ENCODE measurements around the gene FGFRL1. TPM values are rescaled to one million over a fixed set of nuclear protein-coding genes. Genes with fewer than 3 reads are reported as not detected.

The FGFRL1 gene
- total RNA-seq, 1 experiment from 2014 or later = 59.5 TPM

DNA sequence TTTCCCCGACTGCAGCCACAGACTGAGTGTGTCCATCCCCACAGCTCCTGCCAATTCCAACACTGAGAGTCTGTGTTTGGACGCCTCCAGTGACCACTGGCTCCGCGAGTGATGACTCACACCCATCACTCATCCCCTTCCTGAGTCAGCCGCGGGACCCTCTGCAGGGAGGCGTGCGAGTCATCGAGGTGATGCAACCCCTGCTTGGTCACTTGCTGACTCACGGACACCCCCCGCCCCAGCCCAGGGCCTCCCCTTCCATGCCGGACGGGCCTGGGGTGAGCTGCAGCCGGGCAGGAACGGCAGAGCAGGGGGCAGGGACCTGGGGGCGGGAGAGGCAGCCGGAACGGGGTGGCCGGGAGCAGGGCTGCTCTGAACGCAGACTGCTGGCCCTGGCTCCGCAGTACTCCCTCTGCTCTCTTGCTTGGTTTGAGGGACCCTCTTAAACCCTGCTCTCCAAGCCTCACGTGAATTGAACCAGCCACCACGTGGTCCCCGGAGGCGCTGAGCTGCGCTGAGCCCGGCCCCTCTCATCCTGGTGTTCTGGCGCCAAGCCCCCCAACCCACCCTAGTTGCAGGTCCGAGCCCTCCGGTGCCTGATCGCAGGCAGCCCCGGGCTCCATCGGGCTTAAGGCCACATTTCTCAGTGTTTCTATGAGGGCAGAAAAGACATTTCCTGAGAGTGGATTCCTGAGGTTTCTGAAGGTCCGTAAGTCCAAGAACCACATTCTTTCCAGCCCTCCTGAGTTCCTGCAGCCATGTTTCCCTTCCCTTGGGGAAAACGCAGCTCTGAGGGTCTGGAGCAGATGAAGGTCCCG is 32.4 kb downstream of the FGFRL1 start:
- TF ChIP-seq EZH2 (IDR thresholded peaks at IDR 0.05; ENCODE audit: low read depth) (no peak), CTCF (conservative IDR thresholded peaks at IDR 0.05) (no peak)
- H3K9me3 ChIP-seq (ENCODE audit: insufficient read depth, low read depth) = no peaks in the 10 kb centered on the region
- peak overlapping the region; percentile 45 for H3K27ac ChIP-seq
- H3K4me2 ChIP-seq = peak overlapping the region; percentile 80
- intact Hi-C loops (cut with micrococcal nuclease; ENCODE audit: unreplicated experiment) = loop anchor here (5.0 to 10.0 kb wide), 4 partner anchors 38 to 291 kb away; partner anchors contain the start of gene CTBP1
- no peaks in the 10 kb centered on the region for H3K79me2 ChIP-seq (ENCODE audit: low read depth)
- POLR2A ChIA-PET (ENCODE audit: unreplicated experiment) = interaction anchor here (0.5 to 0.6 kb wide), 2 partner anchors 33 to 52 kb away, joined by 3 to 12 read pairs; no protein-coding TSS in a partner anchor
- CTCF ChIA-PET = no interaction called here
- peak overlapping the region; percentile 17; the same call in 1 of the 2 replicates for H3K4me3 ChIP-seq
- H3K4me1 ChIP-seq (replicated peaks; ENCODE audit: insufficient read depth) = peaks cover 49% of the 10 kb centered on the region
- 0 out of 2 replicates have a peak, but pooled peaks cover 4% of the 10 kb centered on the region for H3K27me3 ChIP-seq (ENCODE audit: insufficient read depth, low read depth)
- peak; percentile 95 to 96 for DNase-seq
- H4K20me1 ChIP-seq (ENCODE audit: insufficient read depth) = no peaks in the 10 kb centered on the region
- peak overlapping the region; percentile 49; the same call in 1 of the 2 replicates for H2AFZ ChIP-seq
- peaks cover 26% of the 10 kb centered on the region; the same call in 1 of the 2 replicates for H3F3A ChIP-seq (ENCODE audit: insufficient read depth, low read depth)
- H3K9me2 ChIP-seq (ENCODE audit: insufficient read depth) = no peaks in the 10 kb centered on the region
- no peaks in the 10 kb centered on the region for H3K36me3 ChIP-seq (ENCODE audit: low read depth)
- BruUV-seq (replicated peaks) = TSS peak; percentile 95

DNA sequence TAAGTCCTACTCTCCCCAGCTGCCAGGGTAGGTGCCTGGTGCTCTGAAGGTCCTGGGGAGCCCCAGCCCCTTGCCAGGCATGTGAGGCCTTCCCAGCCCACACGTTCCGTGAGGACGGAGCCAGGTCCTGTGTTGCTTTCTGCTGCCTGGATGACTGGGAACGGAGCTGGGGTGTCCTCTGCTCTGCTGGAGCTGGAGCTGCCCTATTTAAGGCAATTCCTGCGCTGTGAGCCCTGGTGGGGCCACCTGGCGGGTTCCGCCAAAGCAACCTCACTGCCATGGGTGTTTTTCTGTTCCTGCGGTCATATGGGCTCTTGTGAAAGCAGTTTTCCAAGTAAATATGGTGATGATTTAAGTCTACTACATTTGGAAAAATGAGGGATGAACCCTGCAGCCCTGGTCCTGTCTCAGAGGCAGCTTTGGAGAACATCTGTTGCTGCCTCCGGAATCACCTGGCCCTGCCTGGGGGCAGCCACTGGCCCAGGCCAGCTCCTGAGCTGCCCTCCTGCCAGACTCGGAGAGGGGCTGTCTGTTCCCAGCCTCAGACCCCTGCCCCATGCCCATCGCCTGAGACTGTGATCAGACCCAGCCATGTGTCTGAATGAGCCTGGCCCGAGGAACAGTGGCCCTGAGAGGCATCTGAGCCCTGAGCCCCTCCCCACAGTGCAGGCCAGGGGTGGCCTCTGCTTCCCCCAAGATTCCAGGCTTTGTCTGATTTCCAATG is 33.2 kb downstream of the FGFRL1 start:
- H3K4me3 ChIP-seq = no peak overlapping the region

More for the DNA sequence above, 33.2 kb downstream of the FGFRL1 start:
- peaks cover 41% of the 10 kb centered on the region for H3K4me1 ChIP-seq (replicated peaks; ENCODE audit: insufficient read depth)
- intact Hi-C loops (cut with micrococcal nuclease; ENCODE audit: unreplicated experiment) = loop anchor here (5.0 to 10.0 kb wide), 4 partner anchors 38 to 290 kb away; partner anchors contain the start of gene CTBP1
- H4K20me1 ChIP-seq (ENCODE audit: insufficient read depth) = no peaks in the 10 kb centered on the region
- TF ChIP-seq CTCF (conservative IDR thresholded peaks at IDR 0.05) = no peak
- no peak for TF ChIP-seq EZH2 (IDR thresholded peaks at IDR 0.05; ENCODE audit: low read depth)
- POLR2A ChIA-PET (ENCODE audit: unreplicated experiment) = interaction anchor here (0.6 kb wide), 1 partner anchor 34 kb away, joined by 12 read pairs; no protein-coding TSS in a partner anchor
- no peaks in the 10 kb centered on the region for H3K9me2 ChIP-seq (ENCODE audit: insufficient read depth)
- H3F3A ChIP-seq (ENCODE audit: insufficient read depth, low read depth) = peaks cover 26% of the 10 kb centered on the region; the same call in 1 of the 2 replicates
- H3K36me3 ChIP-seq (ENCODE audit: low read depth) = no peaks in the 10 kb centered on the region
- no peak for DNase-seq
- no peaks in the 10 kb centered on the region for H3K79me2 ChIP-seq (ENCODE audit: low read depth)
- no peaks in the 10 kb centered on the region for H3K9me3 ChIP-seq (ENCODE audit: insufficient read depth, low read depth)
- no peak overlapping the region; the same call in 1 of the 2 replicates for H3K27ac ChIP-seq
- CTCF ChIA-PET = no interaction called here
- H3K4me2 ChIP-seq = peak overlapping the region; percentile 80
- BruUV-seq (replicated peaks) = no TSS peak
- H3K27me3 ChIP-seq (ENCODE audit: insufficient read depth, low read depth) = peaks cover 8% of the 10 kb centered on the region; the same call in 1 of the 2 replicates
- H2AFZ ChIP-seq = no peak overlapping the region
